HEK293 (cell line): ENCODE data around the gene OTUD1.

ENCODE experiments used
- CTCF ChIA-PET: fragments of 350-600 bp; formaldehyde crosslinking; extraction: SDS; loops from one replicate; lab custom pipeline; 2021; ENCODE audit warnings: antibody characterized with exemption; lab: Yijun Ruan, JAX
- POLR2A ChIA-PET: fragments of 300-600 bp; formaldehyde crosslinking; extraction: SDS; loops from one replicate; lab custom pipeline; 2020; ENCODE audit warnings: antibody characterized with exemption, inconsistent platforms; lab: Yijun Ruan, JAX
- H3K27ac ChIP-seq: fragments of 200-500 bp; sonication (Bioruptor generic); 2 replicates; pipeline ENCODE4 v1.5.1; 2014; ENCODE audit warnings: low read depth, low read length, control low read depth, inconsistent platforms; ENCODE audit errors: extremely low read depth
- H3K36me3 ChIP-seq, 2 experiments: fragments of 200-500 bp in 1 of 2; sonication (Bioruptor generic) in 1 of 2; 1 replicate in 1 of 2; 2 replicates in 1 of 2; pipeline ENCODE4 v1.5.1; 2014 to 2017; ENCODE audit warnings: inconsistent platforms in 2 of 2, low read length in 2 of 2; ENCODE audit not compliant: control insufficient read depth in 2 of 2, insufficient read depth in 1 of 2
- H3K4me1 ChIP-seq: fragments of 200-500 bp; sonication (Bioruptor generic); 2 replicates; pipeline ENCODE4 v1.5.1; 2014; ENCODE audit warnings: mild to moderate bottlenecking, low read length, inconsistent platforms; ENCODE audit not compliant: control insufficient read depth, insufficient read depth
- H3K4me3 ChIP-seq: 2 replicates; pipeline ENCODE4 v1.5.1; 2011; ENCODE audit warnings: low read depth, mild to moderate bottlenecking, control low read depth, low read length, moderate library complexity
- H3K9me3 ChIP-seq: fragments of 200-500 bp; sonication (Bioruptor generic); 2 replicates; pipeline ENCODE4 v1.5.1; 2014; ENCODE audit warnings: low read depth, low read length, inconsistent platforms; ENCODE audit not compliant: control insufficient read depth, insufficient read depth
- EGR2 ChIP-seq: fragments of 450-650 bp; formaldehyde crosslinking; IDR thresholded peaks from 2 replicates; pipeline ENCODE4 v1.5.1; 2016; ENCODE audit warnings: low read depth, missing biosample characterization, missing genetic modification characterization
- KLF1 ChIP-seq: fragments of 450-650 bp; formaldehyde crosslinking; IDR thresholded peaks from 2 replicates; pipeline ENCODE4 v1.5.1; 2016; ENCODE audit warnings: missing biosample characterization, missing genetic modification characterization
- KLF16 ChIP-seq: fragments of 450-650 bp; formaldehyde crosslinking; IDR thresholded peaks from 2 replicates; pipeline ENCODE4 v1.5.1; 2017; ENCODE audit warnings: missing biosample characterization, missing genetic modification characterization
- ZFP3 ChIP-seq: fragments of 450-650 bp; formaldehyde crosslinking; IDR thresholded peaks from 2 replicates; pipeline ENCODE4 v1.5.1; 2016; ENCODE audit warnings: low read depth, missing biosample characterization, missing genetic modification characterization
- ZNF121 ChIP-seq: fragments of 450-650 bp; formaldehyde crosslinking; IDR thresholded peaks from 2 replicates; pipeline ENCODE4 v1.5.1; 2016; ENCODE audit warnings: missing biosample characterization, missing genetic modification characterization
- ZNF157 ChIP-seq: fragments of 450-650 bp; formaldehyde crosslinking; IDR thresholded peaks from 2 replicates; pipeline ENCODE4 v1.5.1; 2016; ENCODE audit warnings: missing biosample characterization, missing genetic modification characterization
- ZNF23 ChIP-seq: fragments of 450-650 bp; formaldehyde crosslinking; IDR thresholded peaks from 2 replicates; pipeline ENCODE4 v1.5.1; 2016; ENCODE audit warnings: missing biosample characterization, missing genetic modification characterization, borderline replicate concordance
- ZNF274 ChIP-seq, 2 experiments: fragments of 200-500 bp in 1 of 2; fragments of 450-650 bp in 1 of 2; sonication (Bioruptor generic) in 1 of 2; formaldehyde crosslinking in 1 of 2; IDR thresholded peaks; 2 replicates each; pipeline versions ENCODE4 v1.5.1 to v1.6.1; 2014 to 2016; ENCODE audit warnings: borderline replicate concordance in 1 of 2, inconsistent platforms in 1 of 2, low read length in 1 of 2, missing biosample characterization in 1 of 2, missing genetic modification characterization in 1 of 2
- ZNF354C ChIP-seq: fragments of 450-650 bp; formaldehyde crosslinking; IDR thresholded peaks from 2 replicates; pipeline ENCODE4 v1.5.1; 2016; ENCODE audit warnings: missing biosample characterization, missing genetic modification characterization, low read depth, borderline replicate concordance
- ZNF391 ChIP-seq: fragments of 450-650 bp; formaldehyde crosslinking; IDR thresholded peaks from 2 replicates; pipeline ENCODE4 v1.5.1; 2016; ENCODE audit warnings: low read depth, missing biosample characterization, missing genetic modification characterization, borderline replicate concordance
- ZNF423 ChIP-seq: fragments of 450-650 bp; formaldehyde crosslinking; IDR thresholded peaks from 2 replicates; pipeline ENCODE4 v1.5.1; 2016; ENCODE audit warnings: missing biosample characterization, missing genetic modification characterization
- ZNF426 ChIP-seq: fragments of 450-650 bp; formaldehyde crosslinking; IDR thresholded peaks from 2 replicates; pipeline ENCODE4 v1.5.1; 2017; ENCODE audit warnings: missing biosample characterization, missing genetic modification characterization, mild to moderate bottlenecking, inconsistent platforms, moderate library complexity
- ZNF521 ChIP-seq: fragments of 450-650 bp; formaldehyde crosslinking; IDR thresholded peaks from 2 replicates; pipeline ENCODE4 v1.5.1; 2017; ENCODE audit warnings: missing biosample characterization, mild to moderate bottlenecking, missing genetic modification characterization
- ZNF529 ChIP-seq: fragments of 450-650 bp; formaldehyde crosslinking; IDR thresholded peaks from 2 replicates; pipeline ENCODE4 v1.5.1; 2017; ENCODE audit warnings: missing genetic modification characterization, missing biosample characterization; ENCODE audit not compliant: insufficient replicate concordance
- ZNF561 ChIP-seq: fragments of 450-650 bp; IDR thresholded peaks from 2 replicates; pipeline ENCODE4 v1.5.1; 2018; ENCODE audit warnings: missing biosample characterization, missing genetic modification characterization, borderline replicate concordance
- ZNF585B ChIP-seq: fragments of 450-650 bp; formaldehyde crosslinking; IDR thresholded peaks from 2 replicates; pipeline ENCODE4 v1.5.1; 2016; ENCODE audit warnings: missing biosample characterization, missing genetic modification characterization
- ZNF621 ChIP-seq: fragments of 450-650 bp; formaldehyde crosslinking; IDR thresholded peaks from 2 replicates; pipeline ENCODE4 v1.5.1; 2017; ENCODE audit warnings: missing biosample characterization, missing genetic modification characterization
- ZNF660 ChIP-seq: fragments of 450-650 bp; IDR thresholded peaks from 2 replicates; pipeline ENCODE4 v1.5.1; 2018; ENCODE audit warnings: missing biosample characterization, mild to moderate bottlenecking, missing genetic modification characterization
- ZNF707 ChIP-seq: fragments of 450-650 bp; formaldehyde crosslinking; IDR thresholded peaks from 2 replicates; pipeline ENCODE4 v1.5.1; 2016; ENCODE audit warnings: missing biosample characterization, missing genetic modification characterization
- ZNF830 ChIP-seq: fragments of 450-650 bp; IDR thresholded peaks from 2 replicates; pipeline ENCODE4 v1.5.0; 2018; ENCODE audit warnings: missing biosample characterization, missing genetic modification characterization, low read depth, mild to moderate bottlenecking, moderate library complexity
- ZSCAN16 ChIP-seq: fragments of 450-650 bp; formaldehyde crosslinking; IDR thresholded peaks from 2 replicates; pipeline ENCODE4 v1.5.1; 2016; ENCODE audit warnings: missing biosample characterization, missing genetic modification characterization
- TF ChIP-seq, protein P1 (sequence below): fragments of 450-650 bp; formaldehyde crosslinking; IDR thresholded peaks from 2 replicates; pipeline ENCODE4 v1.5.1; 2016; ENCODE audit warnings: missing biosample characterization, missing genetic modification characterization, low read depth
- TF ChIP-seq, protein P2 (sequence below): fragments of 450-650 bp; formaldehyde crosslinking; IDR thresholded peaks from 2 replicates; pipeline ENCODE4 v1.5.1; 2016; ENCODE audit warnings: missing biosample characterization, missing genetic modification characterization
- TF ChIP-seq, protein P3 (sequence below): fragments of 450-650 bp; IDR thresholded peaks from 2 replicates; pipeline ENCODE4 v1.5.1; 2018; ENCODE audit warnings: missing biosample characterization, mild to moderate bottlenecking, missing genetic modification characterization
- TF ChIP-seq, protein P4 (sequence below): fragments of 450-650 bp; formaldehyde crosslinking; IDR thresholded peaks from 2 replicates; pipeline ENCODE4; 2016; ENCODE audit warnings: missing biosample characterization, missing genetic modification characterization

Gene OTUD1

DNA sequence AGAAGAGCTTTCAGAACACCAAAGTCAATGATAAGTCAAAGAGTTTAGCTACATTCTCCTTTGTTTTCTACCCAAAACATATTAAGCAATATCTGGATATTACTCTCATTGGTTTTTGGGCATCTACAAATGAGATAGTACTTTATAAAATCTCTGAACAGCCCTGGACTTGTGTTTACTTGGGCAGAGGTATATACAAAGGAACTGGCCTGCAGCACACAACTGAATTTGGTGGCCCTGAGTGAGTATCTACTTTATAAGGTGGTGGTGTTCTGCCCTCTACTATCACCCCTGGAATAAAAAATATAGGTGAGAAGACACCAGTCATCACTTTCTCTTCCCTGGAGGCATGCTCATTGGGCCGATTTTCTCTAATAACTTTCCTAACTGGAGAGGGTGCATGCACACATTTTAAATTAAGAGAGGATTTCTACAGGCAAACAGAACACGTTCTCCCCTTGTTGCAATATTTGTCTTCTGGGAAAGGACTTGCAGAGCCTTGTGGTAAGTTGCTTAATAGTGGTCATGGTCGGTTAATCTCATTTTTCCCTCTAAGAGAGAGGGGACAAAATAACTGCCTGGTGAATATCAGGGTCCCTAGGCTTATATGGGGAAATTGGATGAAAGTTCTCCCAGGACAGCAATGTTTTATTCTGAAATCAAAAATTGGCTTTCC is 41.1 kb downstream of the OTUD1 start (continued):
- TF ChIP-seq ZNF391 (tag by site-specific recombination) (no peak), ZNF585B (tag by site-specific recombination) (no peak)

DNA sequence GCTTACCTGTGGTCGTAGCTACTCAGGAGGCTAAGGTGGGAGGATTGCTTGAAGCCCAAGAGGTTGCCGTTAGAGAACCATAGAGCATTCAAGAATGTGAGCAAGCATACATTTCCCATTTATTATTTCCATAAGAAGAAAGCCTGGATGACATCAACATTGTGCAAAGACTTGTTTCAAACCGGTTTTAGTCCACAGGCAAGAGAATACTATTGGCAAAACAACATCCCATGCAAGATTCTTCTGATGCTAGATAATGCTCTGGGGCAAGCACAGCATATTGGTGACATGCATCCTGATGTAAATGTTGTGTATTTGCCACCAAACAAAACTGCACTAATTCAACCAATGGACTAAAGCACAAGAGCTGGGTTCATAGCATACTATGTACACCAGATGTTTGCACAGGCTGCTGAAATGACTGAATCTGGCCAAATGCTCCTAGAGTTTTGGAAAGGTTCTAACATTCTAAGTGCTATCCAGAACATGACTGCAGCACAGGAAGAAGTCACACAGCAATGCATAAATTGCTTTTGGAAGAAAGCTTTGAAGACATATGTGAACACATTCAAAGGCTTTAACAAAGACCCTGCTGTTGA is 42.6 kb downstream of the OTUD1 start:
- no peak overlapping the region for H3K4me3 ChIP-seq
- TF ChIP-seq ZNF707 (tag by site-specific recombination) (no peak), EGR2 (tag by site-specific recombination) (no peak), ZSCAN16 (tag by site-specific recombination) (no peak), ZNF423 (tag by site-specific recombination) (no peak), ZNF391 (tag by site-specific recombination) (no peak), ZNF660 (tag by site-specific recombination) (no peak), ZNF157 (tag by site-specific recombination) (no peak), KLF16 (tag by site-specific recombination) (no peak), ZNF23 (no peak), ZFP3 (tag by site-specific recombination) (no peak), ZNF121 (tag by site-specific recombination) (no peak), ZNF529 (tag by site-specific recombination) (no peak), KLF1 (no peak)
- TF ChIP-seq, protein P1, sequence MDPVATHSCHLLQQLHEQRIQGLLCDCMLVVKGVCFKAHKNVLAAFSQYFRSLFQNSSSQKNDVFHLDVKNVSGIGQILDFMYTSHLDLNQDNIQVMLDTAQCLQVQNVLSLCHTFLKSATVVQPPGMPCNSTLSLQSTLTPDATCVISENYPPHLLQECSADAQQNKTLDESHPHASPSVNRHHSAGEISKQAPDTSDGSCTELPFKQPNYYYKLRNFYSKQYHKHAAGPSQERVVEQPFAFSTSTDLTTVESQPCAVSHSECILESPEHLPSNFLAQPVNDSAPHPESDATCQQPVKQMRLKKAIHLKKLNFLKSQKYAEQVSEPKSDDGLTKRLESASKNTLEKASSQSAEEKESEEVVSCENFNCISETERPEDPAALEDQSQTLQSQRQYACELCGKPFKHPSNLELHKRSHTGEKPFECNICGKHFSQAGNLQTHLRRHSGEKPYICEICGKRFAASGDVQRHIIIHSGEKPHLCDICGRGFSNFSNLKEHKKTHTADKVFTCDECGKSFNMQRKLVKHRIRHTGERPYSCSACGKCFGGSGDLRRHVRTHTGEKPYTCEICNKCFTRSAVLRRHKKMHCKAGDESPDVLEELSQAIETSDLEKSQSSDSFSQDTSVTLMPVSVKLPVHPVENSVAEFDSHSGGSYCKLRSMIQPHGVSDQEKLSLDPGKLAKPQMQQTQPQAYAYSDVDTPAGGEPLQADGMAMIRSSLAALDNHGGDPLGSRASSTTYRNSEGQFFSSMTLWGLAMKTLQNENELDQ (tag by site-specific recombination): no peak
- TF ChIP-seq, protein P2, sequence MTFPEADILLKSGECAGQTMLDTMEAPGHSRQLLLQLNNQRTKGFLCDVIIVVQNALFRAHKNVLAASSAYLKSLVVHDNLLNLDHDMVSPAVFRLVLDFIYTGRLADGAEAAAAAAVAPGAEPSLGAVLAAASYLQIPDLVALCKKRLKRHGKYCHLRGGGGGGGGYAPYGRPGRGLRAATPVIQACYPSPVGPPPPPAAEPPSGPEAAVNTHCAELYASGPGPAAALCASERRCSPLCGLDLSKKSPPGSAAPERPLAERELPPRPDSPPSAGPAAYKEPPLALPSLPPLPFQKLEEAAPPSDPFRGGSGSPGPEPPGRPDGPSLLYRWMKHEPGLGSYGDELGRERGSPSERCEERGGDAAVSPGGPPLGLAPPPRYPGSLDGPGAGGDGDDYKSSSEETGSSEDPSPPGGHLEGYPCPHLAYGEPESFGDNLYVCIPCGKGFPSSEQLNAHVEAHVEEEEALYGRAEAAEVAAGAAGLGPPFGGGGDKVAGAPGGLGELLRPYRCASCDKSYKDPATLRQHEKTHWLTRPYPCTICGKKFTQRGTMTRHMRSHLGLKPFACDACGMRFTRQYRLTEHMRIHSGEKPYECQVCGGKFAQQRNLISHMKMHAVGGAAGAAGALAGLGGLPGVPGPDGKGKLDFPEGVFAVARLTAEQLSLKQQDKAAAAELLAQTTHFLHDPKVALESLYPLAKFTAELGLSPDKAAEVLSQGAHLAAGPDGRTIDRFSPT (tag by site-specific recombination): no peak
- ChIA-PET CTCF (no interaction called here), POLR2A (no interaction called here)
- no peaks in the 10 kb centered on the region for H3K4me1 ChIP-seq
- no peak overlapping the region for H3K27ac ChIP-seq
- no peaks in the 10 kb centered on the region for H3K36me3 ChIP-seq
- no peaks in the 10 kb centered on the region for H3K9me3 ChIP-seq

DNA sequence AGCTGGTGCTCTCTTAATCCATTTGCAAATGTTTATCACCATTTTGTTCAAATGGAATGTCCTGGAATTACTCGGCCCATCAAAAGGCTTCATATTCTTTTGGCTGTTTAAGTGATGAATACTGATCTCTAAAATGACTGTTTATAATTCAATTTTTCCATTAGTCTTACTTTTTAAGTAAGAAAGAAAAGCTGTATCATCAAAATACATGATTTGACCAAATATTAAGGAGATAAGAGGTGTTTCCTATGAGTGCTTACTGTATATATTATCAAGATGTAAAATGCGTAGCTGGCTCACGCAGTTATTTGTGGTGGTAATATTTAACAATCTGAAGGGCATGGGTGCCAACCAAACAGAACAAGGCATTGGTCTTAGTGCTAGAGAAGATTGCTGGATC is 51.2 kb downstream of the OTUD1 start:
- CTCF ChIA-PET: interaction anchor here (0.6 to 1.0 kb wide), 3 partner anchors 11 to 332 kb away, joined by 3 to 4 read pairs (median 3); no protein-coding TSS in a partner anchor
- no peak overlapping the region for H3K27ac ChIP-seq
- no peaks in the 10 kb centered on the region; a peak in 1 of 3 replicates for H3K36me3 ChIP-seq
- H3K9me3 ChIP-seq: no peaks in the 10 kb centered on the region
- POLR2A ChIA-PET: interaction anchor here (1.2 kb wide), 1 partner anchor 52 kb away, joined by 3 read pairs; no protein-coding TSS in a partner anchor
- no peak overlapping the region for H3K4me3 ChIP-seq
- H3K4me1 ChIP-seq: no peaks in the 10 kb centered on the region
- no peak for TF ChIP-seq ZNF561
- no peak for TF ChIP-seq ZNF521 (tag by site-specific recombination)
- TF ChIP-seq, protein P3, sequence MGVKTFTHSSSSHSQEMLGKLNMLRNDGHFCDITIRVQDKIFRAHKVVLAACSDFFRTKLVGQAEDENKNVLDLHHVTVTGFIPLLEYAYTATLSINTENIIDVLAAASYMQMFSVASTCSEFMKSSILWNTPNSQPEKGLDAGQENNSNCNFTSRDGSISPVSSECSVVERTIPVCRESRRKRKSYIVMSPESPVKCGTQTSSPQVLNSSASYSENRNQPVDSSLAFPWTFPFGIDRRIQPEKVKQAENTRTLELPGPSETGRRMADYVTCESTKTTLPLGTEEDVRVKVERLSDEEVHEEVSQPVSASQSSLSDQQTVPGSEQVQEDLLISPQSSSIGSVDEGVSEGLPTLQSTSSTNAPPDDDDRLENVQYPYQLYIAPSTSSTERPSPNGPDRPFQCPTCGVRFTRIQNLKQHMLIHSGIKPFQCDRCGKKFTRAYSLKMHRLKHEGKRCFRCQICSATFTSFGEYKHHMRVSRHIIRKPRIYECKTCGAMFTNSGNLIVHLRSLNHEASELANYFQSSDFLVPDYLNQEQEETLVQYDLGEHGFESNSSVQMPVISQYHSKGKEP: no peak
- no peak for TF ChIP-seq ZNF274 (IDR thresholded peaks at IDR 0.05; ENCODE audit: low read length)
- TF ChIP-seq ZNF274 (tag by site-specific recombination; IDR thresholded peaks at IDR 0.05; ENCODE audit: borderline replicate concordance): no peak
- TF ChIP-seq ZNF426 (tag by site-specific recombination): no peak
- TF ChIP-seq ZNF830 (tag by site-specific recombination): no peak
- TF ChIP-seq ZNF621 (tag by site-specific recombination): no peak
- TF ChIP-seq ZNF354C: no peak
- TF ChIP-seq, protein P4, sequence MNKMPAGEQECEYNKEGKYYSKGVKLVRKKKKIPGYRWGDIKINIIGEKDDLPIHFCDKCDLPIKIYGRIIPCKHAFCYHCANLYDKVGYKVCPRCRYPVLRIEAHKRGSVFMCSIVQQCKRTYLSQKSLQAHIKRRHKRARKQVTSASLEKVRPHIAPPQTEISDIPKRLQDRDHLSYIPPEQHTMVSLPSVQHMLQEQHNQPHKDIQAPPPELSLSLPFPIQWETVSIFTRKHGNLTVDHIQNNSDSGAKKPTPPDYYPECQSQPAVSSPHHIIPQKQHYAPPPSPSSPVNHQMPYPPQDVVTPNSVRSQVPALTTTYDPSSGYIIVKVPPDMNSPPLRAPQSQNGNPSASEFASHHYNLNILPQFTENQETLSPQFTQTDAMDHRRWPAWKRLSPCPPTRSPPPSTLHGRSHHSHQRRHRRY: no peak
